ENCODE measurements around the gene CEACAM19.

Gene CEACAM19

DNA sequence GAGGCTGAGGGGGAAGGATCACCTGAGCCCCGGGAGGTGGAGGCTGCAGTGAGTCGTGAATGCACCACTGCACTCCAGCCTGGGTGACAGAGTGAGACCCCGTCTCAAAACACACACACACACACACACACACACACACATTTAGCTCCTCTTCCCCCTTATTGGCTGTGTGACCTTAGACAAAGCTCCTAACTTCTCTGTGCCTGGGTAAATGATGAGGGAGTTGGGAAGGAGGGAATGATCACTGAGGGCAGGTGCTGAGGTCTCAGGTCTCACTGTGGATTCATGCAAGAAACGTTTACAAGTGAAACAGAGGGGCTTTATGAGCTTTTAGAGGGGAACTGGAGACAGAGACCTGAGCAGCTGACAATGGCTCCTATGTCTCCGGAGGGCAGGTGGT is 60.3 kb downstream of the CEACAM19 start:
- H3F3A ChIP-seq (ENCODE audit: low read depth) = no peaks in the 10 kb centered on the region
- no peaks in the 10 kb centered on the region for H3K9me3 ChIP-seq (ENCODE audit: insufficient read depth, low read depth, low read length)
- no peaks in the 10 kb centered on the region for H3K27me3 ChIP-seq (ENCODE audit: insufficient read depth, low read length, poor library complexity, severe bottlenecking)
- H2AFZ ChIP-seq (ENCODE audit: low read length) = no peak overlapping the region
- no peak overlapping the region for H3K9ac ChIP-seq (ENCODE audit: low read depth, low read length, poor library complexity, severe bottlenecking)
- no peak for TF ChIP-seq EZH2phosphoT487 (IDR thresholded peaks at IDR 0.05; ENCODE audit: borderline replicate concordance)
- TF ChIP-seq, protein P1, sequence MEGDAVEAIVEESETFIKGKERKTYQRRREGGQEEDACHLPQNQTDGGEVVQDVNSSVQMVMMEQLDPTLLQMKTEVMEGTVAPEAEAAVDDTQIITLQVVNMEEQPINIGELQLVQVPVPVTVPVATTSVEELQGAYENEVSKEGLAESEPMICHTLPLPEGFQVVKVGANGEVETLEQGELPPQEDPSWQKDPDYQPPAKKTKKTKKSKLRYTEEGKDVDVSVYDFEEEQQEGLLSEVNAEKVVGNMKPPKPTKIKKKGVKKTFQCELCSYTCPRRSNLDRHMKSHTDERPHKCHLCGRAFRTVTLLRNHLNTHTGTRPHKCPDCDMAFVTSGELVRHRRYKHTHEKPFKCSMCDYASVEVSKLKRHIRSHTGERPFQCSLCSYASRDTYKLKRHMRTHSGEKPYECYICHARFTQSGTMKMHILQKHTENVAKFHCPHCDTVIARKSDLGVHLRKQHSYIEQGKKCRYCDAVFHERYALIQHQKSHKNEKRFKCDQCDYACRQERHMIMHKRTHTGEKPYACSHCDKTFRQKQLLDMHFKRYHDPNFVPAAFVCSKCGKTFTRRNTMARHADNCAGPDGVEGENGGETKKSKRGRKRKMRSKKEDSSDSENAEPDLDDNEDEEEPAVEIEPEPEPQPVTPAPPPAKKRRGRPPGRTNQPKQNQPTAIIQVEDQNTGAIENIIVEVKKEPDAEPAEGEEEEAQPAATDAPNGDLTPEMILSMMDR (conservative IDR thresholded peaks at IDR 0.05; ENCODE audit: low read length) = no peak
- H3K9me2 ChIP-seq (replicated peaks; ENCODE audit: low read depth, low read length) = no peaks in the 10 kb centered on the region
- H3K4me2 ChIP-seq (ENCODE audit: low read depth, low read length, poor library complexity, severe bottlenecking) = no peak overlapping the region
- H4K20me1 ChIP-seq (ENCODE audit: insufficient read depth, low read length, poor library complexity, severe bottlenecking) = no peaks in the 10 kb centered on the region
- no peak overlapping the region for H3K4me3 ChIP-seq (ENCODE audit: low read length, poor library complexity, severe bottlenecking)
- H3K79me2 ChIP-seq (ENCODE audit: insufficient read depth, low read length) = no peaks in the 10 kb centered on the region
- H3K4me1 ChIP-seq (ENCODE audit: insufficient read depth, low read length, poor library complexity, severe bottlenecking) = no peaks in the 10 kb centered on the region
- no peaks in the 10 kb centered on the region for H3K36me3 ChIP-seq (ENCODE audit: insufficient read depth, low read length)

GRCh38 chr19:44732235-44733014 is 61.1 kb downstream of the CEACAM19 start:
- Histone ChIP-seq H3F3A (ENCODE audit: low read depth) (no peaks in the 10 kb centered on the region), H4K20me1 (ENCODE audit: insufficient read depth, low read length, poor library complexity, severe bottlenecking) (no peaks in the 10 kb centered on the region), H3K9ac (ENCODE audit: low read depth, low read length, poor library complexity, severe bottlenecking) (no peak overlapping the region), H3K36me3 (ENCODE audit: insufficient read depth, low read length) (no peaks in the 10 kb centered on the region), H3K79me2 (ENCODE audit: insufficient read depth, low read length) (no peaks in the 10 kb centered on the region), H3K4me2 (ENCODE audit: low read depth, low read length, poor library complexity, severe bottlenecking) (no peak overlapping the region), H3K4me1 (ENCODE audit: insufficient read depth, low read length, poor library complexity, severe bottlenecking) (no peaks in the 10 kb centered on the region), H3K9me2 (replicated peaks; ENCODE audit: low read depth, low read length) (no peaks in the 10 kb centered on the region), H3K9me3 (ENCODE audit: insufficient read depth, low read depth, low read length) (no peaks in the 10 kb centered on the region), H3K4me3 (ENCODE audit: low read length, poor library complexity, severe bottlenecking) (no peak overlapping the region), H3K27me3 (ENCODE audit: insufficient read depth, low read length, poor library complexity, severe bottlenecking) (no peaks in the 10 kb centered on the region), H2AFZ (ENCODE audit: low read length) (no peak overlapping the region)
- no peak for TF ChIP-seq EZH2phosphoT487 (IDR thresholded peaks at IDR 0.05; ENCODE audit: borderline replicate concordance)
- TF ChIP-seq, protein P1 (conservative IDR thresholded peaks at IDR 0.05; ENCODE audit: low read length) = no peak

Data from Loucy (cell line).